Ishikawa (cell line): ENCODE measurements around the gene ZNF414.

Experiments
- CEBPB ChIP-seq: IDR thresholded peaks from 2 replicates; pipeline ENCODE4 v1.6.1; 2012
- EGR1 ChIP-seq: IDR thresholded peaks from 2 replicates; pipeline ENCODE4 v1.6.1; 2012
- EP300 ChIP-seq: IDR thresholded peaks from 2 replicates; pipeline ENCODE4 v1.6.1; 2012; ENCODE audit warnings: borderline replicate concordance
- FOXM1 ChIP-seq: IDR thresholded peaks from 2 replicates; pipeline ENCODE4 v1.6.1; 2012; ENCODE audit warnings: low read depth, borderline replicate concordance
- MAX ChIP-seq: IDR thresholded peaks from 2 replicates; pipeline ENCODE4 v1.6.1; 2012
- USF1 ChIP-seq: IDR thresholded peaks from 2 replicates; pipeline ENCODE4 v1.6.1; 2012

GRCh38 chr19:8512115-8512967 lies 1.6 kb downstream of the ZNF414 start:
- TF ChIP-seq EGR1: peak; percentile 75
- TF ChIP-seq FOXM1: no peak
- TF ChIP-seq CEBPB: no peak
- no peak for TF ChIP-seq USF1
- no peak for TF ChIP-seq EP300
- TF ChIP-seq MAX: no peak
